GM12891 (cell line): ENCODE measurements around the gene NAT8L.

Source experiments
- DNase-seq: peaks from one replicate; pipeline ENCODE4 v3.0.0; 2011; ENCODE audit warnings: low spot score; ENCODE audit not compliant: insufficient read length
- FAIRE-seq: peaks from 2 replicates; lab custom pipeline; 2011; peaks lifted over from hg19 to GRCh38; lab: Jason Lieb, UNC
- PAX5 ChIP-seq: IDR thresholded peaks from 2 replicates; pipeline ENCODE4 v1.6.1; 2011; ENCODE audit warnings: low read length, moderate library complexity, mild to moderate bottlenecking; ENCODE audit not compliant: insufficient read depth, severe bottlenecking
- POLR2A ChIP-seq: IDR thresholded peaks from 2 replicates; pipeline ENCODE4 v1.6.1; 2011; ENCODE audit warnings: low read depth, low read length, control low read depth
- POLR2AphosphoS5 ChIP-seq: IDR thresholded peaks from 2 replicates; pipeline ENCODE4 v1.6.1; 2011; ENCODE audit warnings: low read depth, low read length, control low read depth
- POU2F2 ChIP-seq: IDR thresholded peaks from 2 replicates; pipeline ENCODE4 v1.6.1; 2011; ENCODE audit warnings: low read depth, mild to moderate bottlenecking, control low read depth, low read length, moderate library complexity
- SPI1 ChIP-seq: IDR thresholded peaks from 2 replicates; pipeline ENCODE4 v1.6.1; 2011; ENCODE audit warnings: low read depth, low read length, control low read depth
- TAF1 ChIP-seq: IDR thresholded peaks from 2 replicates; pipeline ENCODE4 v1.6.1; 2011; ENCODE audit warnings: low read depth, low read length, control low read depth

The NAT8L gene

DNA sequence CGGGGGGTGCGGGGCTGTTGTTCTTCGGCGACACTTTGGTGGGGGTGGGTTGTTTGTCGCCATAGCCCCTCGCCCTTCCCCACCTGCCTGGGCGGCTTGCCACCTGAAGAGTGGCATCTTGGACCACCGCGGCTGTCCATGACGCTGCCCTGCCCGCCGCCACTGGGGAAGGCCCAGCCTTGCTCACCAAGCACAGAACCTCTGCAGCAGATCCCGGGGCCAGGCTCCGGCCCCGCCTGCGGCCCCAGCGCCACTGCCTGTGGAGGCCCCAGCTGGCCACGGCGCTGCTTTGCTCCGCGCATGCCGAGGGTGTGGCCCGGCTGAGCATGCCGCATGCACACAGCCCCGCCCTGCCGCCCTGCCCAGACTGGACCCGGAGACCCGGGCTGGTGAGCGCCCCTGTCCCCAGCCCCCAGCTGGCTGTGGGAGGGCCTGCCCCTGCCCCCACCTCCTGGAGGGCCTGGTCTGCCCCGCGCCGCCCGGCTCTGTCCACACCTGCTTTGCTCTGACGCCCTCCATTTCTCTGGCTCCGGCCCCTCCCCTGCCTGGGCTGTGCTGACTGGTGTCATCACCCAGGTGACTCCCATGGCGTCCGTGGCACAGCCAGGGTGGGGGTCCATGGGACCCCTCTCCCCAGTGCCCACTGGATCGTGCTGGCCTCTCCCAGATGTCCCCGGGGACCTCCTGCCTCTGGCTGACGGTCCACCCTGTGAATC is 5.3 kb downstream of the NAT8L start:
- DNase-seq = no peak
- no peak for FAIRE-seq

DNA sequence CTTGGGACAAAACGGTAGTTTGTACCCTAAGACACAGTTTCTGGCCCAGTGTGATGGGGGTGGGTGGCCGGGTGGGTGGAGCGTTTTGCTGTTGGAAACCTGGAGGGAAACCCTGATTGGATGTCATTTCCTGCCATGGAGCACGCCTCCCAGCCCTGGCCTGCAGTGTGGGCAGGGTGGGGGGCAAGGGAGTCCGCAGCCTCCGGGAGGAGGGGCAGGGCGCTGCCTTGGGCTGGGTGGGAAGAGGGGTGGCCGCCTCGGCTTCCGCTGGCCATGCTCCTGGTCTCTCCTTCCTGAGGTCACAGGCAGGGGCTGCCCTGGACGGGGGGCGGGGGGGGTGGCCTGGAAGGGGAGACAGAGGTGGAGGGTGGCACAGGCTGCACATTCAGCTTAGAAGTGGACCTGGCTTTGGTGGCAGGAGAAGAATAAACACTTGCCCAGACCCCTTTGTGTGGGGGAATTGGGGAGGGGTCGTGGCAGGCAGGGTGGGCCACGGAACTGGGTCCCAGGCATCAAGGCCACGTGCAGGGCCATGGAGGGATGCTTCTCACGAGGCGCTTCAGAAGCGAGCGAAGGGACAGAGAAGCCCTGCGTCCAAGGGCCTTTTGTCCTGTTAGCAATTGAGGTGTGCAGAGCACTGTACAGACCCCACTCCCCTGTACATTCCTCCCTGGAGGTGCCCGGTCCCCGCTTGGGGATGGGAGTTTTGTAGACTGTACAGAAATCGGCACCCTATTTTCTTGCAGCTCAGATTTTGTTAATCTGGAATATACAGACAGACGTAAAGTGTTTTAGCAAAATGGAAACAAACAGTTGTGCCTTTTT is 6.2 kb downstream of the NAT8L start:
- TF ChIP-seq PAX5 (no peak), SPI1 (no peak), POU2F2 (no peak), POLR2AphosphoS5 (no peak), POLR2A (no peak), TAF1 (no peak)
- DNase-seq = no peak
- FAIRE-seq = no peak

More for the DNA sequence above, 5.3 kb downstream of the NAT8L start:
- TF ChIP-seq POU2F2 (no peak), POLR2AphosphoS5 (no peak), TAF1 (no peak), SPI1 (no peak), PAX5 (no peak), POLR2A (no peak)

DNA sequence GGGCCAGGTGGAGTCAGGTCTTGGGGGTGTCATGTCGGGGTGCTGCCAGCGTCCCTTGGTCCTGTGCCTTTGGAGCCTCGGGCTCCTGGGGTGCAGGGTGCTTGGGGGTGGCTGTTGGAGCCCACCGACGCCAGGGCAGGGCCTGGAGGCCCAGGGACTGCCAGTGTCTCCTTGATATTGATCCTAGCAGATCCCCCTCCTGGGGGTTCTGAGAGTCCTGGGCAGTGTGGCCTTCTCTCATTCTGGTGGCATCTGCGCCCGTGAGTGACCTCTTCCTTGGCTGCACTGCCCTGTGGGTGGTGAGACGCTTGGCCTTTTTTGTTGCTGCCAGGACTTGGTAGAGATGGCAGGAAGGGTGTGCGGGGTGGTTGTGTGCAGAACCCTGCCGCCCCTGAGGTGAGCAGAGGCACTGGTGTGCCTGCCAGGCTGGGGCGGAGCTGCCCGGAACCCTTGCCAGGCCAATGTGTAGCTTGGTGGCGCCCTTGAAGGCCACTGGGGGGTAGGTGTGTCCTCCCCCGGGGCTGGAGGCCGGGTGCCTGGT is 7.0 kb downstream of the NAT8L start:
- FAIRE-seq (no peak), DNase-seq (no peak)
- TF ChIP-seq TAF1 = no peak
- no peak for TF ChIP-seq PAX5
- no peak for TF ChIP-seq POU2F2
- no peak for TF ChIP-seq POLR2AphosphoS5
- TF ChIP-seq SPI1 = no peak
- no peak for TF ChIP-seq POLR2A

DNA sequence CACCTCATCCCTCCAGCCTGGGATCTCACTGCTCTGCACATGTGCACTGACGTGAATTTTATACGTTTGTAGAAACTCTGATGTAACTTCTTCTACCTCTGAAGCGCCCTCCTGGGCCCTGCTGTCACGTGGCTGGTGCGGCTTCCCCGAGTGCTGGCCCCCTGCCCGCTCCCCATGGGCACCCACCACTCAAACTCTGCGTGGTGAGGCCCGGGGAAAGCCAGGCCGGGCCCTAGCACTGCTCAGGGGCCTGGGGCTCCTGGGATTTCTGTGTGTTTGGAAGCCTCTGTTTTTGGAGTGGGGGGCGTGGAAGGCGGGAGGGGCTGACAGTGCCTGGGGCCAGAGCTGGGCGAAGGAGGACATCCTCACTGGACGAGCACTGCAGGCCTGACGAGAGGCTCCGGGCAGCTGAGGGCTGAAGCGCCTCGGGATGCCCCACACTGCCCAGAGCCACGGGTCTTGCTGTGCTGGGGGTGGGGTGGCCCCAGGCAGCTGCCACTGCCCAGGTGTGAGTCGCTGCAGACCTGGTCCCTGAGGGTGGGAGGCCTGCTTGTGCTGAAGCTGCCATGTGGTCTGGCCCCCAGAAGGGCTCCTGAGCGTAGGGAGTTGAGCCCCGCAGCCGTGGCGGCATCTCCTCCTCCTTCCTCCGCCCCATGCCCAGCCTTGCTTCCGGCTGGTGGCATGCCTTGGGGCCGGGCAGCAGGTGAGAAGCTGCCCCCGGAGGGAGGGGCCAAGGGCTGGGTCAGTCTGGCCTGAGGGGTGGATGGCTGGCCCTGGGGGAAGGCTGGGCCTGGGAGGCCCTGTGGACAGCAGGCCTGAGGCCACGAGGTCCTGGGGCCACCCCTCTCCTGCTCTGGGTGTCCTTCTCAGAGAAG is 7.7 kb downstream of the NAT8L start:
- FAIRE-seq (no peak), DNase-seq (no peak)
- TF ChIP-seq TAF1 (no peak), PAX5 (no peak), POLR2AphosphoS5 (no peak), SPI1 (no peak), POLR2A (no peak), POU2F2 (no peak)

DNA sequence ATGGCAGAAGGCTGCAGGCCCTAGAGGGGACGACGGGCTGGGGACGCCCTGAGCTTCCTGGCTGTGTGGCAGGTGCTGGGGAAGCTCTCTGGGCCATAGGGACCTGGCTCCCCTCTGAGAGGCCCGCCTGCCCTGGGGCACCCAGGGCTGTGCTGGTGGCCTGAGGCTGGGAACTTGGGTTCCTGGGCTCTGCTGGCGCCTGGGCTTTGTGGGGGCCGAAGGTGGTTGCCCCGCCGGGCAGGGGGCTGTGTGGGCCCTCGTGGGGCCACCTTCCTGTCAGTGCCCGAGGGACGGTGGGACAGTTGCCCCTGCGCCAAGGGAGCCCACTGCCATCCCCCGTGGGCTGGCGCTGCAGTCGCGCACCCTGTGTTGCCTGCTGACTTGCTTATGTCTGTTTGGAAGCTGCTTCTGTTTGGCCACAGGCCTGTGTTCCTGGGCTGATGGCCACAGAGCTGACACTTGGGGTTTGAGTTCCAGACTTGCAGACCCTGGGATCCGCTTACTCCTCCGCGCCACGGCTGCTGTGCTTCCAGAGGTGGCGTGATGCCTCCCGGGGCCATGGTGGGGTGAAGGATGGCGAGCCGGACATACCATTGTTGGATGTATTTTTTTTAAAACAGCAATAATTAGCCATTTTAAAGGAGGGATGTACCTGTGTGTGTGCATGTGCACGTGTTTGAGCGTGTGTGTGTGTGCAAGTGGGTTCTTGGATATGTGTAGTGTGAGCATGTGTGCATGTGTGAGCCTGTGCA is 8.5 kb downstream of the NAT8L start:
- no peak for FAIRE-seq
- TF ChIP-seq SPI1 (no peak), TAF1 (no peak), POU2F2 (no peak), POLR2A (no peak), POLR2AphosphoS5 (no peak), PAX5 (no peak)
- no peak for DNase-seq

DNA sequence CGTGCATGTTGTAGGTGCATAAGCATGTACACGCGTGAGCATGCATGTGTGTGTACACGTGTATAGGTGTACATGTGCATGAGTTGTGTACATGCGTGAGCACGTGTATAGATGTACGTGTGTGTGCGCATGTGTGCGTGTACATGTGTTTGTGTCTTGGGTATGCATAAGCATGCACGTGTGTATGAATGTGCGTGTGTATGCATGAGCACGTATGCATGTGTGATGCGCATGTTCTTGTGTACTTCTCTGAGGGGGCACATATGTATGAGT is 9.0 kb downstream of the NAT8L start:
- no peak for TF ChIP-seq POLR2A
- no peak for TF ChIP-seq TAF1
- no peak for TF ChIP-seq POLR2AphosphoS5
- no peak for TF ChIP-seq PAX5
- no peak for TF ChIP-seq SPI1
- no peak for TF ChIP-seq POU2F2
- peak; percentile 65 for FAIRE-seq
- no peak for DNase-seq

DNA sequence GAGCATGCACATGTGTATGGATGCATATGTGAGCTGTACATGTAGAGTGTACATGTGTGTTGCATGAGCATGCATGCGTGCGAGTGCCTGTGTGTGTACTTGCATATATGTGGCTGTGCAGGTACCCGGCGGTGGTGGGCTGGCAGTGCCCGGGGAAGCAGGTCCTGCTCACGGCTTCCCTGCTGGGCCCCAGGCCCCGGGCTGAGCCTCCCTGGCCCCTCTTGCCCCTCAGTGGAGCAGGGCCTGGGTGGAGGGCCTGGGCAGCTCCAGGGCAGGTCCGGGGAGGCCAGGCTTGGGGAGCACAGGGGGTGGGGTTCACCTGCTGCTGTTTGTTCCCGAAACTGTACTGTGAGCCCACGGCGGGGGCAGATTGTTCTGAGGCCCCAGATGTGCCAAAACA is 9.4 kb downstream of the NAT8L start:
- FAIRE-seq (no peak), DNase-seq (no peak)
- TF ChIP-seq TAF1 (no peak), PAX5 (no peak), POU2F2 (no peak), POLR2AphosphoS5 (no peak), SPI1 (no peak), POLR2A (no peak)
